Transverse colon (tissue), 4 donors: ENCODE measurements around the gene BABAM1. TPM values are rescaled to one million over a fixed set of nuclear protein-coding genes. Genes with fewer than 3 reads are reported as not detected.
A peak's percentile ranks its signal among the peaks of the same experiment; 100 is the strongest.

Source experiments
- DNase-seq: peaks from one replicate; pipeline ENCODE4 v3.0.0-alpha.2; 2019
- H3K27ac ChIP-seq, 4 donors: fragments of 200-600 bp; sonication (generic); 2 replicates each; pipeline ENCODE4 v1.5.1; 2016 to 2018; ENCODE audit warnings: inconsistent platforms in 4 of 4
- H3K27me3 ChIP-seq: fragments of 200-600 bp; sonication (generic); 2 replicates; pipeline ENCODE4 v1.5.1; 2017; ENCODE audit warnings: inconsistent platforms
- H3K36me3 ChIP-seq, 4 donors: fragments of 200-600 bp; sonication (generic); 2 replicates each; pipeline ENCODE4 v1.5.1; 2017 to 2019; ENCODE audit warnings: inconsistent platforms in 4 of 4
- H3K4me1 ChIP-seq, 4 donors: fragments of 200-600 bp; sonication (generic); 2 replicates each; pipeline ENCODE4 v1.5.1; 2017 to 2020; ENCODE audit warnings: inconsistent platforms in 4 of 4
- H3K4me3 ChIP-seq, 4 donors: fragments of 200-600 bp; sonication (generic); 1 replicate in 1 of 4; 2 replicates in 3 of 4; pipeline versions ENCODE4 v1.5.1 to v1.6.1; 2017 to 2019; ENCODE audit warnings: inconsistent platforms in 4 of 4
- H3K9me3 ChIP-seq, 2 donors: fragments of 200-600 bp; sonication (generic); 2 replicates each; pipeline ENCODE4 v1.5.1; 2017 to 2019; ENCODE audit warnings: inconsistent platforms in 2 of 2
- CTCF ChIP-seq, 5 experiments: fragments of 200-600 bp in 3 of 5; fragments of 450-650 bp in 2 of 5; sonication (generic) in 3 of 5; IDR thresholded peaks; 1 replicate in 2 of 5; 2 replicates in 3 of 5; pipeline ENCODE4 v1.5.1; 2016 to 2017; ENCODE audit warnings: antibody characterized with exemption in 5 of 5, inconsistent platforms in 3 of 5, mild to moderate bottlenecking in 2 of 5, moderate library complexity in 1 of 5
- EP300 ChIP-seq: sonication (generic); formaldehyde crosslinking; IDR thresholded peaks from one replicate; pipeline ENCODE4 v1.6.1; 2017; ENCODE audit warnings: antibody characterized with exemption, low read depth
- POLR2A ChIP-seq: fragments of 450-650 bp; IDR thresholded peaks from one replicate; pipeline ENCODE4 v1.6.1; 2016; ENCODE audit warnings: antibody characterized with exemption, mild to moderate bottlenecking, moderate library complexity
- POLR2AphosphoS5 ChIP-seq, 3 donors: sonication (generic); formaldehyde crosslinking; IDR thresholded peaks; one replicate each; pipeline ENCODE4 v1.6.1; 2016; ENCODE audit warnings: antibody characterized with exemption in 3 of 3
- WGBS, 2 donors: methylation state at CpG; one replicate each; pipeline ENCODE4 v1.1.5; 2018; ENCODE audit warnings: low coverage in 1 of 2; 5-methylcytosine and 5-hydroxymethylcytosine counted together
- in situ Hi-C, 4 donors: fragments of 200-750 bp; cut with MboI; loops; one replicate each; pipeline versions ENCODE4 v1.15.0 to v1.15.1; 2017; ENCODE audit warnings: low sequenced_read_pairs in 3 of 4, low pct_ligation_motif_present in 1 of 4, low pct_unique_long_range_greater_than_20kb in 1 of 4
- intact Hi-C: fragments of 100-400 bp; cut with DNase I; formaldehyde crosslinking; loops from one replicate; pipeline ENCODE4 v1.15.1; 2023; ENCODE audit warnings: low total_unique reads
- total RNA-seq, 4 donors: library from RNA; depleted of rRNA; stranded (reverse); fragments of >200 nt; gene quantifications; one replicate each; pipeline ENCODE4 v1.1.0, GENCODE V29; 2016

The BABAM1 gene
- total RNA-seq, 4 donors from 2014 or later: 56.2 to 364 (median 80.2) TPM

GRCh38 chr19:17281391-17282304 lies 14.4 kb downstream of the BABAM1 start, which contains the start of gene ANKLE1:
TSS of gene ANKLE1 (plus strand) at chr19:17281901. CDS start at chr19:17281921, 20 bp downstream.
- intact Hi-C loops: loop anchor here (2.0 kb wide), 1 partner anchor 77 kb away; no protein-coding TSS in a partner anchor
- TF ChIP-seq POLR2A (no peak), POLR2AphosphoS5 (IDR thresholded peaks at IDR 0.05) (no peak), EP300 (no peak), CTCF (IDR thresholded peaks at IDR 0.05) (no peak)

GRCh38 chr19:17282488-17283125 lies 15.4 kb downstream of the BABAM1 start:
- 4% methylated on average over 41 of the region's 45 CpGs; no CpG with 5 or more reads in 1 of the 2 donors for WGBS, 2 donors
- in situ Hi-C loops: loop anchor here (10.0 to 25.0 kb wide), 5 partner anchors 68 to 520 kb away; partner anchors contain the start of gene USE1 (in 1 of the 4)
- TF ChIP-seq POLR2A: no peak
- peak; percentile 87 to 97 (median 95) for TF ChIP-seq CTCF (IDR thresholded peaks at IDR 0.05)
- Histone ChIP-seq H3K4me3 (peak overlapping the region in 3 of 4 donors; percentile 0 to 43 (median 27)), H3K4me1 (peaks cover 12 to 18% (median 16%) of the 10 kb centered on the region in 4 donors), H3K36me3 (peaks cover 0 to under 1% (median 0%) of the 10 kb centered on the region in 4 donors), H3K9me3 (no peaks in the 10 kb centered on the region), H3K27me3 (peaks cover 14% of the 10 kb centered on the region), H3K27ac (no peak overlapping the region)
- intact Hi-C loops: loop anchor here (2.0 kb wide), 1 partner anchor 78 kb away; no protein-coding TSS in a partner anchor
- DNase-seq: peak; percentile 91

More at GRCh38 chr19:17281391-17282304, 14.4 kb downstream of the BABAM1 start, which contains the start of gene ANKLE1:
- peaks cover 14% of the 10 kb centered on the region for H3K27me3 ChIP-seq
- DNase-seq: peak; percentile 27
- peaks cover 12 to 18% (median 16%) of the 10 kb centered on the region in 4 donors for H3K4me1 ChIP-seq
- H3K9me3 ChIP-seq: no peaks in the 10 kb centered on the region
- no peak within 1 kb of the TSS for H3K27ac ChIP-seq
- H3K36me3 ChIP-seq: peaks cover 0 to 6% (median 2%) of the 10 kb centered on the region in 4 donors
- 5% methylated on average over 59 of the region's 75 CpGs; no CpG with 5 or more reads in 1 of the 2 donors for WGBS, 2 donors
- in situ Hi-C loops: loop anchor here (10.0 to 25.0 kb wide), 5 partner anchors 67 to 519 kb away; partner anchors contain the start of gene USE1 (in 1 of the 4)
- H3K4me3 ChIP-seq: peak within 1 kb of the TSS in 3 of 4 donors; percentile 0 to 43 (median 27)

- 88% methylated on average over 6 of the region's 7 CpGs; no CpG with 5 or more reads in 1 of the 2 donors for WGBS, 2 donors
- Histone ChIP-seq H3K36me3 (no peaks in the 10 kb centered on the region), H3K9me3 (no peaks in the 10 kb centered on the region), H3K27ac (no peak overlapping the region), H3K27me3 (peaks cover 14% of the 10 kb centered on the region), H3K4me1 (peaks cover 12 to 18% (median 16%) of the 10 kb centered on the region in 4 donors), H3K4me3 (no peak overlapping the region)
- in situ Hi-C loops (loop anchor here (10.0 to 25.0 kb wide), 5 partner anchors 69 to 521 kb away; partner anchors contain the start of gene USE1 (in 1 of the 4)), intact Hi-C loops (loop anchor here (2.0 kb wide), 1 partner anchor 79 kb away; no protein-coding TSS in a partner anchor)
- TF ChIP-seq EP300 (no peak), POLR2AphosphoS5 (IDR thresholded peaks at IDR 0.05) (no peak), CTCF (IDR thresholded peaks at IDR 0.05) (no peak), POLR2A (no peak)
- DNase-seq: no peak
Observed at GRCh38 chr19:17283504-17283996, 16.3 kb downstream of the BABAM1 start.
